GM10266 (cell line): ENCODE results near the gene MTARC2.
A peak's percentile ranks its signal among the peaks of the same experiment; 100 is the strongest.

Experiments
- DNase-seq: peaks from one replicate; pipeline ENCODE4 v3.0.0; 2012; ENCODE audit errors: extremely low spot score
- TF ChIP-seq, protein P1 (sequence below): IDR thresholded peaks from 2 replicates; pipeline ENCODE4 v1.5.1; 2012; ENCODE audit warnings: mild to moderate bottlenecking, low read depth; ENCODE audit not compliant: control insufficient read depth, insufficient read depth; ENCODE audit errors: missing control alignments

The MTARC2 gene

DNA sequence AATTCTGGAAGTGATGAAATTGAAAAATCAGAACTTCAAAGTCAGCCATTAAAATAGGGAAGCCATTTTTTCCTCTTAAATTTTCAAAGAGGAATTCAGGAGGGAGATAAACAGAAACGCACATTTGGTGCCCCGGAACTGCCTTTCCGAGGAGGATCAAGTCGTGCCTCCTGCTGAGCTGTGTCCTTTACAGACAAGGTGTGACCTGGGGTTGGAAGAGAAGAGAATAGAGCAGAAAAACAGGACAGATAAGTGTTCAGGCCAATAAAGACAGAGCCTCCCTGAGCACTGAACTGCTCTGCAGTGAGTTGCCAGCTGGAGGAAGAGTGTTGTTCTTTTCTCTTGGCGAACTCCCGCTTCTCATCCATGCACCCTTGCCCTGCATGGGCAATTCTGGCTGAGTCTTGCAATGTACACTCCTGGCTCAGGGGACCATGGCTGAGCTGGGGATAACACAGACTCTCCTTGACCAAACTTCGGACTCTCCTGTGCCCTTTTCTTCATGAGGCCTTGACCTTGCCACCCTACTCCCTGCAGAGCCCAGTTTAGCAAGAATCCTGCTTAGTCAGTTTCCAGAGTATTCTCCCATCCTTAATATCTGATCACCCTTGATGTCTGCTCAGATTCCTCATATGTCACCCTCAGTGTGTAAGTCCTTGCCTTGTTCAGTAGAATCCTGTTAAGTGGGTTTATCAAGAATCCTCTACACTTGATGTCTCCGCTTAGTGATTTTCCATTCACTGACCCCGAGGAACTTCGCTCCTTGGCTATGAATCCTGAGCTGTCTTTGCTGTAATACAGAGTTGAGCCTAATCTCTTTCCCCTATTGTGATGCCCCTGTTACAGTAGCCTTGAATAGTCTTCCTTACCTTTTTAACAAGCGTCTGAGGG is 37.3 kb downstream of the MTARC2 start:
- TF ChIP-seq, protein P1, sequence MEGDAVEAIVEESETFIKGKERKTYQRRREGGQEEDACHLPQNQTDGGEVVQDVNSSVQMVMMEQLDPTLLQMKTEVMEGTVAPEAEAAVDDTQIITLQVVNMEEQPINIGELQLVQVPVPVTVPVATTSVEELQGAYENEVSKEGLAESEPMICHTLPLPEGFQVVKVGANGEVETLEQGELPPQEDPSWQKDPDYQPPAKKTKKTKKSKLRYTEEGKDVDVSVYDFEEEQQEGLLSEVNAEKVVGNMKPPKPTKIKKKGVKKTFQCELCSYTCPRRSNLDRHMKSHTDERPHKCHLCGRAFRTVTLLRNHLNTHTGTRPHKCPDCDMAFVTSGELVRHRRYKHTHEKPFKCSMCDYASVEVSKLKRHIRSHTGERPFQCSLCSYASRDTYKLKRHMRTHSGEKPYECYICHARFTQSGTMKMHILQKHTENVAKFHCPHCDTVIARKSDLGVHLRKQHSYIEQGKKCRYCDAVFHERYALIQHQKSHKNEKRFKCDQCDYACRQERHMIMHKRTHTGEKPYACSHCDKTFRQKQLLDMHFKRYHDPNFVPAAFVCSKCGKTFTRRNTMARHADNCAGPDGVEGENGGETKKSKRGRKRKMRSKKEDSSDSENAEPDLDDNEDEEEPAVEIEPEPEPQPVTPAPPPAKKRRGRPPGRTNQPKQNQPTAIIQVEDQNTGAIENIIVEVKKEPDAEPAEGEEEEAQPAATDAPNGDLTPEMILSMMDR = no peak
- DNase-seq = no peak

DNA sequence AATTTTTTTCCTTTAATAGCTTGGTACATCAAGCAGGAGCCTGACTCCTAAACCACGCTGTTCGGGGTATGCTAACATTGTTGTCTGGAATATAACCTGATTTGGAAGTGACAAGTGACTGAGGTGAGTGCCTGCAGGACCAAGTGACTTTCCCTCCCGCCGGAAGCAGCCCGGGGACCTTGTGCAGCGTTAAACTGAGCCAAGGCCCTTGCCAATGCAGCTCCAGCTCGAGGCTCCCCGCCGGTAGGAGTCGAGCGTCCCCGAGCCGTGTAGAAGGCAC is 37.9 kb downstream of the MTARC2 start:
- TF ChIP-seq, protein P1 = no peak
- DNase-seq = no peak

DNA sequence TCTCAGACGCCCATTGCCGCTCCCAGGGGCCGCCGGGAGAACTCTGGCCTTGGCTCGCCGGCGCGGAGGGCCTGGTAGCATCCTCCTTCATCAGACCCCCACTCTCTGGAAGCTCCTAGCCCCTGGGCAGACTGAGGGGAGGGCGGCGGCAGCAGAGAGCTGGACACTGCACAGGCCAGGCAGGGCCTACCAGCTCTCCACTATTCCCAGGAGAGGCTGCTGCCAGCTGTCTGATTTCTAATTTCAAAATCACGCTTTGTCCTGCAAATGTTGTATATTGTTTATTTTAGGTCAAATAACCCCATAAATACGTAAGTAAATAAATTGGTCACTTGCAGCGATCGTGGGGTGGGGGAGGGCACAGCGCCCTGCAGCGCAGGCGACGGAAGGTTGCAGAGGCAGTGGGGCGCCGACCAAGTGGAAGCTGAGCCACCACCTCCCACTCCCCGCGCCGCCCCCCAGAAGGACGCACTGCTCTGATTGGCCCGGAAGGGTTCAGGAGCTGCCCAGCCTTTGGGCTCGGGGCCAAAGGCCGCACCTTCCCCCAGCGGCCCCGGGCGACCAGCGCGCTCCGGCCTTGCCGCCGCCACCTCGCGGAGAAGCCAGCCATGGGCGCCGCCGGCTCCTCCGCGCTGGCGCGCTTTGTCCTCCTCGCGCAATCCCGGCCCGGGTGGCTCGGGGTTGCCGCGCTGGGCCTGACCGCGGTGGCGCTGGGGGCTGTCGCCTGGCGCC is 38.4 kb downstream of the MTARC2 start, which contains the start of gene MTARC1:
TSS of gene MTARC1 (plus strand) at position 577 of the 732 bp plus-strand sequence. CDS start at position 609, 32 bp downstream.
- DNase-seq = peak; percentile 43
- TF ChIP-seq, protein P1 = no peak

DNA sequence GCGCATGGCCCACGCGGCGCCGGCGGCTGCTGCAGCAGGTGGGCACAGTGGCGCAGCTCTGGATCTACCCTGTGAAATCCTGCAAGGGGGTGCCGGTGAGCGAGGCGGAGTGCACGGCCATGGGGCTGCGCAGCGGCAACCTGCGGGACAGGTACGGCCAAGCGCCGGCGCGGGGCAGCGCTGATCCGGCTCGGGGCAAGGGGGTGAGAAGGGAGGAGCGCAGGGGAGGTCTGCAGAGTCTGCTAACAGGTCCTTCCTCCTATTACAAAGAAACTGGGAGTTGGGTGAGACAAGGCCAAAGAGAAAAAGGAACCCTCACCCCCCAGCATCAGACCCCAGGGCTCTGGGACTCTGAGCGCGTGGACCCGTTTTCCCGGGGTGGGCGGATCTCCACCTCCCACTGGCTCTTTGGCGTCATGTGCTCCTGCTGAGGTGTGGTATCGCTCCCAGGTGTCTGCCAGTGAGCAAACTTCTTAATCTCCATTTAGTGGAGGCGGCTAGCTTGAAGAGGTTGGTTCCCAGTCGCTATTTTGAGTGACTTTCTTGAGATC is 39.0 kb downstream of the MTARC2 start:
- TF ChIP-seq, protein P1 = no peak
- no peak for DNase-seq

DNA sequence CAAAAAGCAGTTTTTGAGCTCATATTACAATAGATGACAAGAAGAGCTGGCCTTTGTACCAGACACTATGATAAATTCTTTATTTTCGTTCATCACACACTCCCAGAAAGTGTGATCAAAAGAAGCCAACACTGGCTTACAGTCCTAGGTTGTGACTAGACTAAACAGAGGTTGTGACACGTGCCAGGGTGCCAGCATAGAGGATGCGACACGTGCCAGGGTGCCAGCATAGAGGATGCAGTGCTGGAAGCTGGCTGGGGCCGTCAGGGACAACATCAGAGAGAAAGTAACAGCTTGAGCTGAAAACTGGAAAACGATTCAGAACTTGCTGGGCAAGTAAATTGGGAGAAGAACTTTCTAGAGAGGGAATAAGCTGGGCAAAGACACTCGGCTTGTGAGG is 40.8 kb downstream of the MTARC2 start:
- DNase-seq = no peak
- TF ChIP-seq, protein P1 = no peak

DNA sequence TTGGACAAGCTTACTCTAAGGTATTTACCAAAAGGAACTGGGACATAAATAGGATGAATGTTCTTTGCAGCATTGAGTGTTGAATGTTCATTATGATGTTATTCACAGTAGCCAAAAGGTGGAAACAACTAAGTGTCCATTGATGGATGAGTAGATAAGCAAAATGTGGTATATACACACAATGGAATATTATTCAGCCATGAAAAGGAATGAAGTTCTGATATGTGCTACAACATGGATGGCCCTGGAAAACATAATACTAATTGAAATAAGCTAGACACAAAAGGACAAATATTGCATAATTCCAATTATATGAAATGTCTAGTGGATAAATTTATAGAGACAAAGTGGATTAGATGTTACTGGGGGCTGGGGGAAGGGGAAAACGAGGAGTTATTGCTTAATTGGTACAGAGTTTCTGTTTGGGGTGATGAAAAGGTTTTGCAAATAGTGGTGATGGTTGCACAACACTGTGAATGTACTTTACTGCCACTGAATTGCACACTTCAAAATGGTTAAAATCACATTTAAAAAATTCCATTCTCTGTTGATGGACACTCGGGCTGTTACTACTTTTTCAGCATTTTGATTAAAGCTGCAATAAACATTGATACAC is 41.5 kb downstream of the MTARC2 start:
- no peak for DNase-seq

More for the DNA sequence above, 41.5 kb downstream of the MTARC2 start:
- TF ChIP-seq, protein P1 = no peak
